ENCODE results near the gene CDK5R1.

The CDK5R1 gene

GRCh38 chr17:32485261-32486110 is 1.3 kb upstream of the CDK5R1 start:
- in situ Hi-C loops (cut with MboI; ENCODE audit: low sequenced_read_pairs, unreplicated experiment): loop anchor here (10.0 kb wide), 1 partner anchor 279 kb away; no protein-coding TSS in a partner anchor
- no peak for TF ChIP-seq CTCF (IDR thresholded peaks at IDR 0.05; ENCODE audit: borderline replicate concordance, control extremely low read depth, extremely low read depth, insufficient read depth, missing control alignments)
- DNase-seq (ENCODE audit: low spot score): no peak

- in situ Hi-C loops (cut with MboI; ENCODE audit: low sequenced_read_pairs, unreplicated experiment): loop anchor here (10.0 kb wide), 1 partner anchor 279 kb away; no protein-coding TSS in a partner anchor
- DNase-seq (ENCODE audit: low spot score): peak; percentile 93
- TF ChIP-seq CTCF (IDR thresholded peaks at IDR 0.05; ENCODE audit: borderline replicate concordance, control extremely low read depth, extremely low read depth, insufficient read depth, missing control alignments): no peak
Measured at GRCh38 chr17:32486111-32486700, 587 bp upstream of the CDK5R1 start.

- peak; percentile 66 for DNase-seq (ENCODE audit: low spot score)
- in situ Hi-C loops (cut with MboI; ENCODE audit: low sequenced_read_pairs, unreplicated experiment): loop anchor here (10.0 kb wide), 1 partner anchor 277 kb away; no protein-coding TSS in a partner anchor
- no peak for TF ChIP-seq CTCF (IDR thresholded peaks at IDR 0.05; ENCODE audit: borderline replicate concordance, control extremely low read depth, extremely low read depth, insufficient read depth, missing control alignments)
Measured at GRCh38 chr17:32487473-32488176, 832 bp downstream of the CDK5R1 start.

GRCh38 chr17:32488177-32488542 is 1.4 kb downstream of the CDK5R1 start:
- in situ Hi-C loops (cut with MboI; ENCODE audit: low sequenced_read_pairs, unreplicated experiment): loop anchor here (10.0 kb wide), 1 partner anchor 277 kb away; no protein-coding TSS in a partner anchor
- no peak for TF ChIP-seq CTCF (IDR thresholded peaks at IDR 0.05; ENCODE audit: borderline replicate concordance, control extremely low read depth, extremely low read depth, insufficient read depth, missing control alignments)
- DNase-seq (ENCODE audit: low spot score): no peak

- in situ Hi-C loops (cut with MboI; ENCODE audit: low sequenced_read_pairs, unreplicated experiment): loop anchor here (10.0 kb wide), 1 partner anchor 276 kb away; no protein-coding TSS in a partner anchor
- no peak for DNase-seq (ENCODE audit: low spot score)
- no peak for TF ChIP-seq CTCF (IDR thresholded peaks at IDR 0.05; ENCODE audit: borderline replicate concordance, control extremely low read depth, extremely low read depth, insufficient read depth, missing control alignments)
Measured at GRCh38 chr17:32488604-32489180, 1.9 kb downstream of the CDK5R1 start.

Measured in GM13976 (cell line).